Measurements from ENCODE around the gene ALPK3.

Gene ALPK3

GRCh38 chr15:84804005-84804900 is 12.9 kb upstream of the ALPK3 start:
- Histone ChIP-seq H3K9ac (ENCODE audit: low read length) (no peak overlapping the region), H2AFZ (ENCODE audit: low read depth, low read length) (no peak overlapping the region), H3K27ac (ENCODE audit: low read length) (no peak overlapping the region), H4K20me1 (ENCODE audit: insufficient read depth, low read length) (no peaks in the 10 kb centered on the region), H3K4me2 (ENCODE audit: low read length) (no peak overlapping the region), H3K36me3 (replicated peaks; ENCODE audit: low read depth, low read length) (peaks cover 26% of the 10 kb centered on the region), H3K79me2 (ENCODE audit: low read length) (no peaks in the 10 kb centered on the region), H3K4me3 (ENCODE audit: low read length) (no peak overlapping the region), H3K27me3 (ENCODE audit: low read depth, low read length) (no peaks in the 10 kb centered on the region), H3K9me3 (ENCODE audit: insufficient read depth, low read length) (no peaks in the 10 kb centered on the region), H3K4me1 (ENCODE audit: low read length) (peaks cover 8% of the 10 kb centered on the region)
- TF ChIP-seq EZH2phosphoT487 (IDR thresholded peaks at IDR 0.05; ENCODE audit: low read depth) (no peak), CTCF (IDR thresholded peaks at IDR 0.05; ENCODE audit: low read depth, low read length) (no peak)

DNA sequence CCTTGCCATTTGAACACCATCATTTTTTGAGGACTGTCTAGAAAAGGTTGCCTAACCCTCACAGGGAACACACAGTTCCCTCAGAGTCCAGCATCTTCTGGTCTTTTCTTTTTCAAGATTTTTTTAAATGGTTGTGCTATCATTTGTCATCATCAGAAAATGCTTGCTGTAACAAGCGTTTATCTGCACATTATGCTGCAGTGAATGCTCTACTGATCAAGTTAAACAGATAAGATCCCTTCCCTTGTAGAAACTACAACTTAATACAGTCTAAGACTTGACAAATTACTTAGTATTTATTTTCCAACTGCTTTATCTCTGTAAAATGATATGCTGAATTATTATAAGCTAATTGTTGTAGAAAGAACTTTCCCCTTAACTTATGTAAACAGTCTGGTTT is 11.9 kb upstream of the ALPK3 start:
- H4K20me1 ChIP-seq (ENCODE audit: insufficient read depth, low read length) = no peaks in the 10 kb centered on the region
- no peak overlapping the region for H3K9ac ChIP-seq (ENCODE audit: low read length)
- H3K36me3 ChIP-seq (replicated peaks; ENCODE audit: low read depth, low read length) = peaks cover 20% of the 10 kb centered on the region
- no peak overlapping the region for H3K4me3 ChIP-seq (ENCODE audit: low read length)
- H3K9me3 ChIP-seq (ENCODE audit: insufficient read depth, low read length) = no peaks in the 10 kb centered on the region
- H3K4me2 ChIP-seq (ENCODE audit: low read length) = no peak overlapping the region
- no peaks in the 10 kb centered on the region for H3K79me2 ChIP-seq (ENCODE audit: low read length)
- TF ChIP-seq CTCF (IDR thresholded peaks at IDR 0.05; ENCODE audit: low read depth, low read length) (no peak), EZH2phosphoT487 (IDR thresholded peaks at IDR 0.05; ENCODE audit: low read depth) (no peak)
- no peak overlapping the region for H3K27ac ChIP-seq (ENCODE audit: low read length)
- peaks cover 8% of the 10 kb centered on the region for H3K4me1 ChIP-seq (ENCODE audit: low read length)
- H2AFZ ChIP-seq (ENCODE audit: low read depth, low read length) = no peak overlapping the region
- H3K27me3 ChIP-seq (ENCODE audit: low read depth, low read length) = no peaks in the 10 kb centered on the region

- peaks cover 8% of the 10 kb centered on the region for H3K4me1 ChIP-seq (ENCODE audit: low read length)
- H3K36me3 ChIP-seq (replicated peaks; ENCODE audit: low read depth, low read length) = peaks cover 14% of the 10 kb centered on the region
- H2AFZ ChIP-seq (ENCODE audit: low read depth, low read length) = no peak overlapping the region
- H3K4me3 ChIP-seq (ENCODE audit: low read length) = no peak overlapping the region
- H3K27me3 ChIP-seq (ENCODE audit: low read depth, low read length) = no peaks in the 10 kb centered on the region
- H3K27ac ChIP-seq (ENCODE audit: low read length) = no peak overlapping the region
- no peak overlapping the region for H3K9ac ChIP-seq (ENCODE audit: low read length)
- no peaks in the 10 kb centered on the region for H4K20me1 ChIP-seq (ENCODE audit: insufficient read depth, low read length)
- H3K9me3 ChIP-seq (ENCODE audit: insufficient read depth, low read length) = no peaks in the 10 kb centered on the region
- H3K4me2 ChIP-seq (ENCODE audit: low read length) = peak overlapping the region; percentile 25; the same call in 1 of the 2 replicates
- TF ChIP-seq EZH2phosphoT487 (IDR thresholded peaks at IDR 0.05; ENCODE audit: low read depth) = no peak
- TF ChIP-seq CTCF (IDR thresholded peaks at IDR 0.05; ENCODE audit: low read depth, low read length) = no peak
- H3K79me2 ChIP-seq (ENCODE audit: low read length) = no peaks in the 10 kb centered on the region
Measured at GRCh38 chr15:84807228-84807627, 9.9 kb upstream of the ALPK3 start.

DNA sequence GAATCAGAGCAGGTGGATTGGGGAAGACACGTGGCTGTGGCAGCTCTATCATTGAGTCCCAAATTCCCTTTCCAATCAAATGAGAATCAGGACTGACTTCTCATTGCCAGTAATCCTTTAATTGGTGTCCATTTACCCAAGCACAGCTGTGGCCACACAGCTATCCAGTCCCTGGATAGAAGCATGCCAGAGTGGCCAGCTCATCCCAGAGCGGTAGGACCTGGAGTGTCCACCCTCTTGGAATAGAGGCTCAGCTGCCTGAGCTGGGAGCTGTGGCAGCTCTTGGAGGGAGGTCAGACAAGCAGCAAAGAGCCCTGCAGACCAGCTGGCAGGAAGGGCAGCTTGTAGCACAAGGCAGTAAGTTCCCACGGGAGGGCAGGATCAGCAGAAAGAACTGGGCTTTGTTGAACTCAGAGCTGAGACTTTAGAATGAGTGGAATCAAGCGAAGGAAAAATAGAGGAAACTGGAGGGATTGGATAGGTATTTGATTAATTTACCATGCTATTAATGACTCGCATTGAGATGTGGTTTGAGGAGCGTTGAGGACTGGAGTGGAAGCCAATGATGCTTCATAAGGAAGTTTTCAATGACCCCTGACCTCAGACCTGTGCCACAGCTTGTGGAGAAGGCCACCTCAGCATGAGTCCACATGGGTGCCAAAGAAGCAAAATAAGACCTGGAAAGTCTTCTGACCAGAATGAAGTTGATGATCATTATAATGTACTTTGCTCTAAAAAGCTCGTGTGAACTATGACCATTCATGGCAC is 6.9 kb upstream of the ALPK3 start:
- no peak overlapping the region for H3K4me3 ChIP-seq (ENCODE audit: low read length)
- peaks cover 15% of the 10 kb centered on the region for H3K4me1 ChIP-seq (ENCODE audit: low read length)
- no peaks in the 10 kb centered on the region for H4K20me1 ChIP-seq (ENCODE audit: insufficient read depth, low read length)
- H3K27me3 ChIP-seq (ENCODE audit: low read depth, low read length) = no peaks in the 10 kb centered on the region
- no peak overlapping the region for H3K4me2 ChIP-seq (ENCODE audit: low read length)
- no peaks in the 10 kb centered on the region for H3K9me3 ChIP-seq (ENCODE audit: insufficient read depth, low read length)
- H3K79me2 ChIP-seq (ENCODE audit: low read length) = no peaks in the 10 kb centered on the region
- TF ChIP-seq EZH2phosphoT487 (IDR thresholded peaks at IDR 0.05; ENCODE audit: low read depth) (no peak), CTCF (IDR thresholded peaks at IDR 0.05; ENCODE audit: low read depth, low read length) (no peak)
- peaks cover 2% of the 10 kb centered on the region for H3K36me3 ChIP-seq (replicated peaks; ENCODE audit: low read depth, low read length)
- H3K27ac ChIP-seq (ENCODE audit: low read length) = no peak overlapping the region
- H2AFZ ChIP-seq (ENCODE audit: low read depth, low read length) = no peak overlapping the region
- H3K9ac ChIP-seq (ENCODE audit: low read length) = no peak overlapping the region
